ENCODE results near the gene DUOXA1.

DUOXA1 gene

GRCh38 chr15:45162771-45163507 is 33.3 kb upstream of the DUOXA1 start:
- peak; percentile 88 for DNase-seq (ENCODE audit: low spot score)
- TF ChIP-seq, protein P1, sequence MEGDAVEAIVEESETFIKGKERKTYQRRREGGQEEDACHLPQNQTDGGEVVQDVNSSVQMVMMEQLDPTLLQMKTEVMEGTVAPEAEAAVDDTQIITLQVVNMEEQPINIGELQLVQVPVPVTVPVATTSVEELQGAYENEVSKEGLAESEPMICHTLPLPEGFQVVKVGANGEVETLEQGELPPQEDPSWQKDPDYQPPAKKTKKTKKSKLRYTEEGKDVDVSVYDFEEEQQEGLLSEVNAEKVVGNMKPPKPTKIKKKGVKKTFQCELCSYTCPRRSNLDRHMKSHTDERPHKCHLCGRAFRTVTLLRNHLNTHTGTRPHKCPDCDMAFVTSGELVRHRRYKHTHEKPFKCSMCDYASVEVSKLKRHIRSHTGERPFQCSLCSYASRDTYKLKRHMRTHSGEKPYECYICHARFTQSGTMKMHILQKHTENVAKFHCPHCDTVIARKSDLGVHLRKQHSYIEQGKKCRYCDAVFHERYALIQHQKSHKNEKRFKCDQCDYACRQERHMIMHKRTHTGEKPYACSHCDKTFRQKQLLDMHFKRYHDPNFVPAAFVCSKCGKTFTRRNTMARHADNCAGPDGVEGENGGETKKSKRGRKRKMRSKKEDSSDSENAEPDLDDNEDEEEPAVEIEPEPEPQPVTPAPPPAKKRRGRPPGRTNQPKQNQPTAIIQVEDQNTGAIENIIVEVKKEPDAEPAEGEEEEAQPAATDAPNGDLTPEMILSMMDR (IDR thresholded peaks at IDR 0.05; ENCODE audit: extremely low read depth, missing control alignments): peak; percentile 89

DNA sequence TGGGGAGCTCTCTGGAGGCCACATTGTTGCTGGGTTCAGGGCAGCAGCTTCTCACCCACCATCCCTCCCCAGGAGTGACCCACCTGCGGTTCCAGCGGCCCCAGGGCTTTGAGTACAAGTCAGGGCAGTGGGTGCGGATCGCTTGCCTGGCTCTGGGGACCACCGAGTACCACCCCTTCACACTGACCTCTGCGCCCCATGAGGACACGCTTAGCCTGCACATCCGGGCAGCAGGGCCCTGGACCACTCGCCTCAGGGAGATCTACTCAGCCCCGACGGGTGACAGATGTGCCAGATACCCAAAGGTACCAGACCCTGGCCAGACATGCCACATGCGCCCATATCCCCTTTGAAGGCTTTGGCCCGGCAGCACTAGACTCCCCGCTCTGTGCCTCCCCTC is 32.0 kb upstream of the DUOXA1 start:
- no peak for DNase-seq (ENCODE audit: low spot score)
- TF ChIP-seq, protein P1 (IDR thresholded peaks at IDR 0.05; ENCODE audit: extremely low read depth, missing control alignments): no peak

DNA sequence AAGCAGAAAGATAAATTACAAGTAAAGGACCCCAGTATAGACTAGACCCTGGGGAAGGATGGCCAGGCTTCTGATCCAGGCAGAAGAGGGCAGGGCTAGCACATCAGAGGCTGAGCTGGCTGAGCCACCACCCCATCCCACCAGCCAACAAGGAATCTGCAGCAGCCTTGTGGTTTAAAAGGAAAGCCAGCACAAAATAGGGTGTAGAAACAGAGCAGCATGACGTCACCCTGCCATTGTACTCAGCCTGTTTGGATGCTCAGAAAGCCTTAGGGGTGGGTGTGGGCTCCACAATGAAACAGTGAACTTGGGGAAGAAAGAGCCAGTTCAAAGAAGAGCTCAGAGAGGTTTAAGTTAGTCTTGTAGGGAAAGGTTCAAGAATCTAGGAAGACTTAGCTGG is 28.3 kb upstream of the DUOXA1 start:
- TF ChIP-seq, protein P1 (IDR thresholded peaks at IDR 0.05; ENCODE audit: extremely low read depth, missing control alignments): no peak
- no peak for DNase-seq (ENCODE audit: low spot score)

GRCh38 chr15:45156744-45157455 is 27.2 kb upstream of the DUOXA1 start:
- no peak for DNase-seq (ENCODE audit: low spot score)
- TF ChIP-seq, protein P1 (IDR thresholded peaks at IDR 0.05; ENCODE audit: extremely low read depth, missing control alignments): no peak

- DNase-seq (ENCODE audit: low spot score): no peak
- TF ChIP-seq, protein P1 (IDR thresholded peaks at IDR 0.05; ENCODE audit: extremely low read depth, missing control alignments): no peak
Measured at GRCh38 chr15:45155739-45156138, 26.1 kb upstream of the DUOXA1 start.

DNA sequence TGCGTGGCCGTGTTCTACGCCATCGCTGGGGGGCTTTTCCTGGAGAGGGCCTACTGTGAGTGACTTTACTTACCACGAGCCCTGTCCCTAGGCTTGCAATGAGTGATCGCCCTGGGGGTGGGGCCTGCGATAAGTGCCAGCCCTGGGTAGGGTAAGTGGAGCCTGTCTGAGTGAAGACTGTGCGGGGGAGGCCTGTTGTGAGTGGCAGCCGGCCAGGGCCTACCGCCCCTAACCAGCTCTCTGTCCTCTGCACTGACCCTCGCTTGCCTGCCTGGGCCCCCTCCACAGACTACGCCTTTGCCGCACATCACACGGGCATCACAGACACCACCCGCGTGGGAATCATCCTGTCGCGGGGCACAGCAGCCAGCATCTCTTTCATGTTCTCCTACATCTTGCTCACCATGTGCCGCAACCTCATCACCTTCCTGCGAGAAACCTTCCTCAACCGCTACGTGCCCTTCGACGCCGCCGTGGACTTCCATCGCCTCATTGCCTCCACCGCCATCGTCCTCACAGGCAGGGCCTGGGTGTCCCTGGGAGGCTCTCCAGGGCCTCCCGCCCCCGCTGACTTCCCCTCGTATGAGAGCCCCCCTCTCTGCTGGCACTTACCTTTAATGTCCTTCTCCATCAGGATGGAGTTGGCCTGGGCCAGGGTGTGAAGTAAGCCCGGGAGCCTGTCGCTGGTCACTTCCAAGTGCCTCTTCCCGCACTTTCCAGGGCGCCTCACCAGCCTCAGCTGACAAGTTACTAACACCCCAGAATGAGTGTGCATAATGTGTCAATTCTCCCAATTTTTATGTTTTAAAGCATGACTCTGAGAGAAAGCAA is 22.5 kb upstream of the DUOXA1 start:
- no peak for DNase-seq (ENCODE audit: low spot score)
- TF ChIP-seq, protein P1 (IDR thresholded peaks at IDR 0.05; ENCODE audit: extremely low read depth, missing control alignments): no peak
